ENCODE measurements around the gene GPER1.

GPER1 gene

GRCh38 chr7:1086588-1087464, 1.1 kb upstream of the GPER1 start:
- no peak for DNase-seq (ENCODE audit: low read depth, low spot score)

GRCh38 chr7:1087465-1087814, 473 bp upstream of the GPER1 start:
- no peak for DNase-seq (ENCODE audit: low read depth, low spot score)

GRCh38 chr7:1090236-1090635, 2.3 kb downstream of the GPER1 start:
- DNase-seq (ENCODE audit: low read depth, low spot score) = no peak

- no peak for DNase-seq (ENCODE audit: low read depth, low spot score)
These were observed 3.1 kb downstream of the GPER1 start for GRCh38 chr7:1090686-1091643.

- DNase-seq (ENCODE audit: low read depth, low spot score) = no peak
These were observed 3.7 kb downstream of the GPER1 start for GRCh38 chr7:1091644-1092027.

GRCh38 chr7:1092161-1092632, 4.3 kb downstream of the GPER1 start:
- no peak for DNase-seq (ENCODE audit: low read depth, low spot score)

- DNase-seq (ENCODE audit: low read depth, low spot score) = no peak
These were observed 5.0 kb downstream of the GPER1 start for GRCh38 chr7:1092806-1093501.

GRCh38 chr7:1093502-1093843, 5.6 kb downstream of the GPER1 start:
- no peak for DNase-seq (ENCODE audit: low read depth, low spot score)

GRCh38 chr7:1093916-1094508, 6.1 kb downstream of the GPER1 start:
- DNase-seq (ENCODE audit: low read depth, low spot score) = no peak

- no peak for DNase-seq (ENCODE audit: low read depth, low spot score)
These were observed 7.0 kb downstream of the GPER1 start for GRCh38 chr7:1094870-1095269.

GRCh38 chr7:1095621-1096155, 7.8 kb downstream of the GPER1 start:
- no peak for DNase-seq (ENCODE audit: low read depth, low spot score)

- no peak for DNase-seq (ENCODE audit: low read depth, low spot score)
These were observed 8.5 kb downstream of the GPER1 start for GRCh38 chr7:1096156-1097119.

GRCh38 chr7:1097120-1097504, 9.2 kb downstream of the GPER1 start:
- DNase-seq (ENCODE audit: low read depth, low spot score) = no peak

GRCh38 chr7:1098243-1099153, 10.6 kb downstream of the GPER1 start:
- DNase-seq (ENCODE audit: low read depth, low spot score) = no peak

GRCh38 chr7:1099154-1099542, 11.2 kb downstream of the GPER1 start:
- DNase-seq (ENCODE audit: low read depth, low spot score) = no peak

- no peak for DNase-seq (ENCODE audit: low read depth, low spot score)
These were observed 11.7 kb downstream of the GPER1 start for GRCh38 chr7:1099637-1100036.

- DNase-seq (ENCODE audit: low read depth, low spot score) = no peak
These were observed 12.5 kb downstream of the GPER1 start for GRCh38 chr7:1100386-1100785.

- DNase-seq (ENCODE audit: low read depth, low spot score) = no peak
These were observed 13.1 kb downstream of the GPER1 start for GRCh38 chr7:1100834-1101562.

Measured in brain pericyte (primary cell).